SU-DHL-6 (cell line): ENCODE measurements around the gene ATP13A4.

Experiments used
- H2AFZ ChIP-seq: fragments of 200-600 bp; sonication (generic); 2 replicates; pipeline ENCODE4 v1.6.1; 2014; ENCODE audit warnings: low read depth, mild to moderate bottlenecking, moderate library complexity, mixed read lengths, antibody characterized with exemption, low read length; ENCODE audit not compliant: severe bottlenecking
- H3F3A ChIP-seq: fragments of 200-600 bp; shearing (Covaris generic); 2 replicates; pipeline ENCODE4 v1.6.0; 2016; ENCODE audit warnings: antibody characterized with exemption, mild to moderate bottlenecking; ENCODE audit not compliant: insufficient read depth
- H3K27ac ChIP-seq: fragments of 200-600 bp; sonication (generic); 2 replicates; pipeline ENCODE4 v1.5.1; 2016; ENCODE audit warnings: low read depth, mild to moderate bottlenecking, low read length, moderate library complexity, mixed read lengths
- H3K27me3 ChIP-seq: fragments of 200-600 bp; sonication (generic), shearing (Covaris generic); 2 replicates; pipeline ENCODE4 v1.6.0; 2014; ENCODE audit warnings: mild to moderate bottlenecking, low read length
- H3K36me3 ChIP-seq: fragments of 200-600 bp; sonication (generic); 2 replicates; pipeline ENCODE4 v1.6.1; 2014; ENCODE audit warnings: mild to moderate bottlenecking, low read length, mixed read lengths
- H3K4me2 ChIP-seq: fragments of 300-600, 200-600 bp; shearing (Covaris generic), sonication (generic); 2 replicates; pipeline ENCODE4 v1.6.0; 2014; ENCODE audit warnings: low read length, low read depth, mild to moderate bottlenecking; ENCODE audit not compliant: poor library complexity, severe bottlenecking
- H3K4me3 ChIP-seq: fragments of 200-600 bp; sonication (generic); 2 replicates; pipeline ENCODE4 v1.5.1; 2014; ENCODE audit warnings: antibody characterized with exemption, low read length, mild to moderate bottlenecking, mixed read lengths; ENCODE audit not compliant: insufficient read depth, poor library complexity, severe bottlenecking
- H3K79me2 ChIP-seq: fragments of 200-600 bp; sonication (generic); 2 replicates; pipeline ENCODE4 v1.6.1; 2014; ENCODE audit warnings: mild to moderate bottlenecking, low read length, moderate library complexity; ENCODE audit not compliant: insufficient read depth
- H3K9ac ChIP-seq: fragments of 200-600 bp; sonication (generic); 2 replicates; pipeline ENCODE4 v1.7.0; 2014; ENCODE audit warnings: mild to moderate bottlenecking, low read length
- H3K9me2 ChIP-seq: fragments of 200-600 bp; sonication (generic); replicated peaks from 2 replicates; pipeline ENCODE4 v1.6.1; 2014; ENCODE audit warnings: low read length; ENCODE audit not compliant: insufficient read depth
- H3K9me3 ChIP-seq: fragments of 200-600 bp; sonication (generic); 2 replicates; pipeline ENCODE4 v1.6.1; 2014; ENCODE audit warnings: low read length, mixed read lengths; ENCODE audit not compliant: insufficient read depth
- H4K20me1 ChIP-seq: fragments of 200-600 bp; sonication (generic); 2 replicates; pipeline ENCODE4 v1.6.1; 2014; ENCODE audit warnings: low read depth, mild to moderate bottlenecking, antibody characterized with exemption, low read length, moderate library complexity, mixed read lengths
- CTCF ChIP-seq: fragments of 200-600 bp; sonication (generic); IDR thresholded peaks from one replicate; pipeline ENCODE4 v1.5.1; 2017; ENCODE audit warnings: antibody characterized with exemption, mild to moderate bottlenecking, low read length, moderate library complexity; ENCODE audit not compliant: insufficient read depth, poor library complexity, severe bottlenecking
- EZH2phosphoT487 ChIP-seq: fragments of 200-600 bp; sonication (generic), shearing (Covaris generic); conservative IDR thresholded peaks from 2 replicates; pipeline ENCODE4 v1.6.1; 2018; ENCODE audit warnings: mild to moderate bottlenecking, antibody characterized with exemption, low read length, moderate library complexity, mixed read lengths

ATP13A4 gene

GRCh38 chr3:193508108-193508507 is 46.6 kb downstream of the ATP13A4 start:
- no peak overlapping the region for H3K4me2 ChIP-seq

GRCh38 chr3:193507566-193507965 is 47.1 kb downstream of the ATP13A4 start:
- no peak overlapping the region for H3K4me2 ChIP-seq
- H4K20me1 ChIP-seq = no peaks in the 10 kb centered on the region
- no peak overlapping the region for H3K9ac ChIP-seq
- no peaks in the 10 kb centered on the region for H3K36me3 ChIP-seq
- no peaks in the 10 kb centered on the region for H3K9me3 ChIP-seq
- no peaks in the 10 kb centered on the region for H3K79me2 ChIP-seq
- H3K27ac ChIP-seq = no peak overlapping the region
- no peak overlapping the region for H2AFZ ChIP-seq
- H3K9me2 ChIP-seq = no peaks in the 10 kb centered on the region
- no peak overlapping the region for H3K4me3 ChIP-seq
- TF ChIP-seq EZH2phosphoT487 = no peak
- TF ChIP-seq CTCF = no peak
- H3F3A ChIP-seq = no peaks in the 10 kb centered on the region
- H3K27me3 ChIP-seq = no peaks in the 10 kb centered on the region

More at GRCh38 chr3:193508108-193508507, 46.6 kb downstream of the ATP13A4 start:
- Histone ChIP-seq H3K9ac (no peak overlapping the region), H3K27ac (no peak overlapping the region), H3K9me2 (no peaks in the 10 kb centered on the region), H2AFZ (no peak overlapping the region), H3K9me3 (no peaks in the 10 kb centered on the region), H3K27me3 (no peaks in the 10 kb centered on the region), H3K79me2 (no peaks in the 10 kb centered on the region), H3F3A (no peaks in the 10 kb centered on the region), H3K36me3 (no peaks in the 10 kb centered on the region), H4K20me1 (no peaks in the 10 kb centered on the region), H3K4me3 (no peak overlapping the region)
- no peak for TF ChIP-seq EZH2phosphoT487
- no peak for TF ChIP-seq CTCF

- no peak overlapping the region for H3K27ac ChIP-seq
- H3F3A ChIP-seq = no peaks in the 10 kb centered on the region
- H3K36me3 ChIP-seq = no peaks in the 10 kb centered on the region
- TF ChIP-seq CTCF (no peak), EZH2phosphoT487 (no peak)
- no peaks in the 10 kb centered on the region for H3K79me2 ChIP-seq
- no peak overlapping the region for H3K4me2 ChIP-seq
- H4K20me1 ChIP-seq = no peaks in the 10 kb centered on the region
- H3K9ac ChIP-seq = no peak overlapping the region
- no peak overlapping the region for H2AFZ ChIP-seq
- no peaks in the 10 kb centered on the region for H3K27me3 ChIP-seq
- H3K4me3 ChIP-seq = no peak overlapping the region
- no peaks in the 10 kb centered on the region for H3K9me3 ChIP-seq
- H3K9me2 ChIP-seq = no peaks in the 10 kb centered on the region
Measured at GRCh38 chr3:193506921-193507320, 47.8 kb downstream of the ATP13A4 start.
